MCF 10A (cell line): ENCODE data around the gene PTPRE. TPM values are rescaled to one million over a fixed set of nuclear protein-coding genes. Genes with fewer than 3 reads are reported as not detected.

ENCODE experiments used
- BruUV-seq: library from RNA; stranded (reverse); fragments of 400-500 nt; replicated peaks from 2 replicates; lab custom pipeline; 2021; lab: Mats Ljungman, UMichigan
- CTCF ChIA-PET: fragments of 300-600 bp; sonication (Branson Sonifier 250); formaldehyde crosslinking; extraction: SDS; loops from one replicate; lab custom pipeline; 2021; ENCODE audit warnings: antibody characterized with exemption, inconsistent platforms; lab: Yijun Ruan, JAX
- POLR2A ChIA-PET: fragments of 300-600, 350-650 bp; sonication (Branson Sonifier 250); formaldehyde crosslinking; extraction: SDS; loops from one replicate; lab custom pipeline; 2020; ENCODE audit warnings: antibody characterized with exemption, inconsistent platforms; lab: Yijun Ruan, JAX
- DNase-seq: peaks from one replicate; pipeline ENCODE4 v3.0.0-alpha.2; 2018; ENCODE audit not compliant: unreplicated experiment
- H3K27ac Mint-ChIP-seq: one replicate; pipeline ENCODE4 v1.8.0; 2022; ENCODE audit warnings: mild to moderate bottlenecking, low read depth, mixed read lengths; ENCODE audit not compliant: unreplicated experiment
- H3K27me3 Mint-ChIP-seq: one replicate; pipeline ENCODE4 v1.8.0; 2022; ENCODE audit warnings: mixed read lengths; ENCODE audit not compliant: insufficient read depth, unreplicated experiment
- H3K36me3 Mint-ChIP-seq: one replicate; pipeline ENCODE4 v1.8.0; 2022; ENCODE audit warnings: mild to moderate bottlenecking, moderate library complexity, mixed read lengths; ENCODE audit not compliant: insufficient read depth, unreplicated experiment
- H3K4me1 Mint-ChIP-seq: one replicate; pipeline ENCODE4 v1.8.0; 2022; ENCODE audit warnings: mixed read lengths; ENCODE audit not compliant: insufficient read depth, unreplicated experiment
- H3K4me3 Mint-ChIP-seq: one replicate; pipeline ENCODE4 v1.8.0; 2022; ENCODE audit warnings: mild to moderate bottlenecking, moderate library complexity, mixed read lengths; ENCODE audit not compliant: unreplicated experiment
- H3K9me3 Mint-ChIP-seq: one replicate; pipeline ENCODE4 v1.8.0; 2022; ENCODE audit warnings: mixed read lengths; ENCODE audit not compliant: unreplicated experiment
- CTCF ChIP-seq: fragments of 200-600 bp; IDR thresholded peaks from one replicate; pipeline ENCODE4 v1.8.0; 2022; ENCODE audit warnings: antibody characterized with exemption, mild to moderate bottlenecking; ENCODE audit not compliant: unreplicated experiment
- intact Hi-C: fragments of 100-400 bp; cut with micrococcal nuclease; formaldehyde crosslinking; loops from 2 replicates; pipeline ENCODE4 v1.14.1; 2022
- total RNA-seq: library from RNA; stranded (reverse); gene quantifications from 2 replicates; pipeline ENCODE4 v1.2.3, GENCODE V29; 2022

PTPRE gene
- total RNA-seq, 1 experiment from 2014 or later = 34.6 TPM

- intact Hi-C loops = no loop called here
- Mint-ChIP-seq H3K4me1 (peaks cover 2% of the 10 kb centered on the region), H3K36me3 (no peaks in the 10 kb centered on the region), H3K9me3 (no peaks in the 10 kb centered on the region), H3K4me3 (no peak overlapping the region), H3K27ac (no peak overlapping the region), H3K27me3 (no peaks in the 10 kb centered on the region)
- POLR2A ChIA-PET = no interaction called here
- BruUV-seq = no TSS peak
- CTCF ChIA-PET = interaction anchor here (0.9 to 13.8 kb wide), 3 partner anchors 9 to 32 kb away, joined by 3 to 146 read pairs (median 4); no protein-coding TSS in a partner anchor
- no peak for DNase-seq
- TF ChIP-seq CTCF = no peak
These were observed 136.5 kb downstream of the PTPRE start for GRCh38 chr10:128043259-128044045.

GRCh38 chr10:128044186-128044585, 137.3 kb downstream of the PTPRE start:
- BruUV-seq = no TSS peak
- Mint-ChIP-seq H3K36me3 (no peaks in the 10 kb centered on the region), H3K27me3 (no peaks in the 10 kb centered on the region), H3K9me3 (no peaks in the 10 kb centered on the region), H3K4me1 (peaks cover 8% of the 10 kb centered on the region), H3K4me3 (no peak overlapping the region), H3K27ac (no peak overlapping the region)
- DNase-seq = no peak
- no peak for TF ChIP-seq CTCF
- POLR2A ChIA-PET = interaction anchor here (0.8 kb wide), 1 partner anchor 10 kb away, joined by 4 read pairs; no protein-coding TSS in a partner anchor
- intact Hi-C loops = no loop called here
- CTCF ChIA-PET = interaction anchor here (0.9 to 13.8 kb wide), 4 partner anchors 10 to 32 kb away, joined by 3 to 146 read pairs (median 4); no protein-coding TSS in a partner anchor

GRCh38 chr10:128044961-128045832, 138.3 kb downstream of the PTPRE start:
- no TSS peak for BruUV-seq
- intact Hi-C loops = no loop called here
- no peaks in the 10 kb centered on the region for H3K27me3 Mint-ChIP-seq

More at GRCh38 chr10:128044961-128045832, 138.3 kb downstream of the PTPRE start:
- TF ChIP-seq CTCF = no peak
- H3K9me3 Mint-ChIP-seq = no peaks in the 10 kb centered on the region
- peaks cover 10% of the 10 kb centered on the region for H3K36me3 Mint-ChIP-seq
- no peak overlapping the region for H3K27ac Mint-ChIP-seq
- ChIA-PET POLR2A (interaction anchor here (0.6 to 0.8 kb wide), 3 partner anchors 9 to 97 kb away, joined by 3 to 4 read pairs (median 3); no protein-coding TSS in a partner anchor), CTCF (interaction anchor here (0.9 to 13.8 kb wide), 4 partner anchors 11 to 33 kb away, joined by 3 to 146 read pairs (median 4); no protein-coding TSS in a partner anchor)
- DNase-seq = no peak
- peaks cover 12% of the 10 kb centered on the region for H3K4me1 Mint-ChIP-seq
- H3K4me3 Mint-ChIP-seq = no peak overlapping the region
